SK-N-SH (cell line): ENCODE data around the gene SRD5A1.

Source experiments
- ELF1 ChIP-seq: IDR thresholded peaks from 2 replicates; pipeline ENCODE4 v1.4.0; 2012
- EZH2phosphoT487 ChIP-seq: fragments of 200-600 bp; sonication (generic); IDR thresholded peaks from 2 replicates; pipeline ENCODE4 v1.6.1; 2017; ENCODE audit warnings: low read depth, mixed run types, mild to moderate bottlenecking, antibody characterized with exemption, moderate library complexity, borderline replicate concordance
- FOXM1 ChIP-seq: IDR thresholded peaks from 2 replicates; pipeline ENCODE4 v1.4.0; 2012; ENCODE audit warnings: low read depth, mild to moderate bottlenecking
- MXI1 ChIP-seq: IDR thresholded peaks from 2 replicates; pipeline ENCODE4 v1.6.1; 2012; ENCODE audit warnings: mild to moderate bottlenecking, low read depth, low read length, improper control_type of control experiment
- RAD21 ChIP-seq: IDR thresholded peaks from 2 replicates; pipeline ENCODE4 v1.6.1; 2012; ENCODE audit warnings: mild to moderate bottlenecking, low read length
- YY1 ChIP-seq: IDR thresholded peaks from 2 replicates; pipeline ENCODE4 v1.4.0; 2012; ENCODE audit warnings: low read depth, mild to moderate bottlenecking
- TF ChIP-seq, protein P1 (sequence below): IDR thresholded peaks from 2 replicates; pipeline ENCODE4 v1.4.0; 2012; ENCODE audit warnings: low read depth, borderline replicate concordance
- TF ChIP-seq, protein P2 (sequence below): fragments of 200-600 bp; sonication (generic); IDR thresholded peaks from 2 replicates; pipeline ENCODE4 v1.6.1; 2017; ENCODE audit warnings: antibody characterized with exemption, mild to moderate bottlenecking, moderate library complexity
- TF ChIP-seq, protein P3 (sequence below): IDR thresholded peaks from 2 replicates; pipeline ENCODE4 v1.6.1; 2012; ENCODE audit warnings: mild to moderate bottlenecking, low read depth, low read length, moderate library complexity

DNA sequence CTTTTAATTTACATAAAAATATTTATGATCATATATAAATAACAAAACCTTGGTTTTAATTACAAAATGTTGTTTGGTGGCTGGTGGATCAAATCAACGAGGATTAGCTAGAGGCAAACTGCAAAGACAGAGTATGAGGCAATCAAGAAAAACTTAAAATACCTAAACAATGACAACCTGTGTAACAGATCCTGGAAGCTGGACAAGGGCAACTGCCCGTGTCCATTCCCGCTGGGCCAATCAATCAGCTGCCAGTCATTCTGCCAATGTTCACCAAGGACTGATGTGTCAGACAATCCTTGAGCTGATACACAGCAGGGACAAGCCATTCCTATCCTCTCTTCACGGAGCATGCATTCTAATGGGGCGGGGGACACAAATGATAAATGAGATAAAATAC lies 76.8 kb downstream of the SRD5A1 start:
- TF ChIP-seq ELF1 = no peak
- TF ChIP-seq YY1 = no peak
- no peak for TF ChIP-seq RAD21
- TF ChIP-seq, protein P1, sequence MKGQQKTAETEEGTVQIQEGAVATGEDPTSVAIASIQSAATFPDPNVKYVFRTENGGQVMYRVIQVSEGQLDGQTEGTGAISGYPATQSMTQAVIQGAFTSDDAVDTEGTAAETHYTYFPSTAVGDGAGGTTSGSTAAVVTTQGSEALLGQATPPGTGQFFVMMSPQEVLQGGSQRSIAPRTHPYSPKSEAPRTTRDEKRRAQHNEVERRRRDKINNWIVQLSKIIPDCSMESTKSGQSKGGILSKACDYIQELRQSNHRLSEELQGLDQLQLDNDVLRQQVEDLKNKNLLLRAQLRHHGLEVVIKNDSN = no peak
- no peak for TF ChIP-seq FOXM1
- TF ChIP-seq, protein P2, sequence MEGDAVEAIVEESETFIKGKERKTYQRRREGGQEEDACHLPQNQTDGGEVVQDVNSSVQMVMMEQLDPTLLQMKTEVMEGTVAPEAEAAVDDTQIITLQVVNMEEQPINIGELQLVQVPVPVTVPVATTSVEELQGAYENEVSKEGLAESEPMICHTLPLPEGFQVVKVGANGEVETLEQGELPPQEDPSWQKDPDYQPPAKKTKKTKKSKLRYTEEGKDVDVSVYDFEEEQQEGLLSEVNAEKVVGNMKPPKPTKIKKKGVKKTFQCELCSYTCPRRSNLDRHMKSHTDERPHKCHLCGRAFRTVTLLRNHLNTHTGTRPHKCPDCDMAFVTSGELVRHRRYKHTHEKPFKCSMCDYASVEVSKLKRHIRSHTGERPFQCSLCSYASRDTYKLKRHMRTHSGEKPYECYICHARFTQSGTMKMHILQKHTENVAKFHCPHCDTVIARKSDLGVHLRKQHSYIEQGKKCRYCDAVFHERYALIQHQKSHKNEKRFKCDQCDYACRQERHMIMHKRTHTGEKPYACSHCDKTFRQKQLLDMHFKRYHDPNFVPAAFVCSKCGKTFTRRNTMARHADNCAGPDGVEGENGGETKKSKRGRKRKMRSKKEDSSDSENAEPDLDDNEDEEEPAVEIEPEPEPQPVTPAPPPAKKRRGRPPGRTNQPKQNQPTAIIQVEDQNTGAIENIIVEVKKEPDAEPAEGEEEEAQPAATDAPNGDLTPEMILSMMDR = no peak
- TF ChIP-seq MXI1 = no peak
- TF ChIP-seq, protein P3, sequence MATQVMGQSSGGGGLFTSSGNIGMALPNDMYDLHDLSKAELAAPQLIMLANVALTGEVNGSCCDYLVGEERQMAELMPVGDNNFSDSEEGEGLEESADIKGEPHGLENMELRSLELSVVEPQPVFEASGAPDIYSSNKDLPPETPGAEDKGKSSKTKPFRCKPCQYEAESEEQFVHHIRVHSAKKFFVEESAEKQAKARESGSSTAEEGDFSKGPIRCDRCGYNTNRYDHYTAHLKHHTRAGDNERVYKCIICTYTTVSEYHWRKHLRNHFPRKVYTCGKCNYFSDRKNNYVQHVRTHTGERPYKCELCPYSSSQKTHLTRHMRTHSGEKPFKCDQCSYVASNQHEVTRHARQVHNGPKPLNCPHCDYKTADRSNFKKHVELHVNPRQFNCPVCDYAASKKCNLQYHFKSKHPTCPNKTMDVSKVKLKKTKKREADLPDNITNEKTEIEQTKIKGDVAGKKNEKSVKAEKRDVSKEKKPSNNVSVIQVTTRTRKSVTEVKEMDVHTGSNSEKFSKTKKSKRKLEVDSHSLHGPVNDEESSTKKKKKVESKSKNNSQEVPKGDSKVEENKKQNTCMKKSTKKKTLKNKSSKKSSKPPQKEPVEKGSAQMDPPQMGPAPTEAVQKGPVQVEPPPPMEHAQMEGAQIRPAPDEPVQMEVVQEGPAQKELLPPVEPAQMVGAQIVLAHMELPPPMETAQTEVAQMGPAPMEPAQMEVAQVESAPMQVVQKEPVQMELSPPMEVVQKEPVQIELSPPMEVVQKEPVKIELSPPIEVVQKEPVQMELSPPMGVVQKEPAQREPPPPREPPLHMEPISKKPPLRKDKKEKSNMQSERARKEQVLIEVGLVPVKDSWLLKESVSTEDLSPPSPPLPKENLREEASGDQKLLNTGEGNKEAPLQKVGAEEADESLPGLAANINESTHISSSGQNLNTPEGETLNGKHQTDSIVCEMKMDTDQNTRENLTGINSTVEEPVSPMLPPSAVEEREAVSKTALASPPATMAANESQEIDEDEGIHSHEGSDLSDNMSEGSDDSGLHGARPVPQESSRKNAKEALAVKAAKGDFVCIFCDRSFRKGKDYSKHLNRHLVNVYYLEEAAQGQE = no peak
- TF ChIP-seq EZH2phosphoT487 = no peak
